ENCODE measurements around the gene SYT9. TPM values are rescaled to one million over a fixed set of nuclear protein-coding genes. Genes with fewer than 3 reads are reported as not detected.

The SYT9 gene, protein sequence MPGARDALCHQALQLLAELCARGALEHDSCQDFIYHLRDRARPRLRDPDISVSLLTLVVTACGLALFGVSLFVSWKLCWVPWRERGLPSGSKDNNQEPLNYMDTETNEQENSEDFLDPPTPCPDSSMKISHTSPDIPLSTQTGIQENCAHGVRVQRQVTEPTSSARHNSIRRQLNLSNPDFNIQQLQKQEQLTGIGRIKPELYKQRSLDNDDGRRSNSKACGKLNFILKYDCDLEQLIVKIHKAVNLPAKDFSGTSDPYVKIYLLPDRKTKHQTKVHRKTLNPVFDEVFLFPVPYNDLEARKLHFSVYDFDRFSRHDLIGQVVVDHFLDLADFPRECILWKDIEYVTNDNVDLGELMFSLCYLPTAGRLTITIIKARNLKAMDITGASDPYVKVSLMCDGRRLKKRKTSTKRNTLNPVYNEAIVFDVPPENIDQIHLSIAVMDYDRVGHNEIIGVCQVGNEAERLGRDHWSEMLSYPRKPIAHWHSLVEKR
- total RNA-seq = not detected in 2 replicates

- intact Hi-C loops (cut with micrococcal nuclease) = no loop called here
Observed at GRCh38 chr11:7251836-7252682, at the start of gene SYT9. Gene SYT9, plus strand, starts transcription at chr11:7251904. Its CDS starts 283 bp downstream, at chr11:7252187.

DNA sequence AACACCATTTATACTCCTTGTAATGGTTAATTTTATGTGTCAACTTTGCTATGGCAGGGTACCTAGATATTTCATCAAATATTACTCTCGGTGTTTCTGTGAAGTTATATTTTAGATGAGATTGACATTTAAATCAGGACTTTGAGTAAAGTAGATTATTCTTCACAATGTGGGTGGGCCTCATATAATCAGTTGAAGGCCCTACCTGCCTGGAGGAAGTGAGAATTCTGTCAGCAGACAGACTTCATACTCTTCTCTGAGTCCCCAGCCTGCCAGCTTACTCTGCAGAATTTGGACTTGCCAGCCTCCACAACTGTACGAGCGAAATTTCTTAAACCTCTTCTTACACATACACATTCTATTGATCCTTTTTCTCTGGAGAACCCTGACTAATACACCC lies 49.3 kb upstream of the SYT9 start:
- intact Hi-C loops (cut with micrococcal nuclease) = no loop called here

GRCh38 chr11:7204778-7205177 lies 46.9 kb upstream of the SYT9 start:
- intact Hi-C loops (cut with micrococcal nuclease) = no loop called here

GRCh38 chr11:7208391-7208790 lies 43.3 kb upstream of the SYT9 start:
- intact Hi-C loops (cut with micrococcal nuclease) = no loop called here

GRCh38 chr11:7219491-7219890 lies 32.2 kb upstream of the SYT9 start:
- intact Hi-C loops (cut with micrococcal nuclease) = no loop called here

DNA sequence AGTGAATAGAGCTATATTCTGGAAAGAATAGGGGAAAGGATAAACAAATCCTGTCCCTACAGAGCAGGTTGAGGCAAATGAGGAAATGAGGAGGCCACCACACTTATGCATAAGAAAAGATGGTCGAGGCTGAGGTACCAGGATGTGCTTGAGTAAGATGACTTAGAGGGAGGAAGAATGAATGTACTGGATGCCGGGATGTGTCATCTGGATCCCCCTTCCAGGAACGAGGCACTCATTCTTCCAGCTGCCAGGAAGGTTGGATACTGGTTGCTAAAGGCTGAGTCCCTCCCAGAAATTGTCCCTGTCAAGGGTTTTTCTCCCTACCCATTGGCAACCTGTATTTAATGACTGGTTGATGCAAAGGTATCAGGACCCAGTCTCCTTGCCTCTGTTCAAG lies 31.1 kb upstream of the SYT9 start:
- intact Hi-C loops (cut with micrococcal nuclease) = no loop called here

DNA sequence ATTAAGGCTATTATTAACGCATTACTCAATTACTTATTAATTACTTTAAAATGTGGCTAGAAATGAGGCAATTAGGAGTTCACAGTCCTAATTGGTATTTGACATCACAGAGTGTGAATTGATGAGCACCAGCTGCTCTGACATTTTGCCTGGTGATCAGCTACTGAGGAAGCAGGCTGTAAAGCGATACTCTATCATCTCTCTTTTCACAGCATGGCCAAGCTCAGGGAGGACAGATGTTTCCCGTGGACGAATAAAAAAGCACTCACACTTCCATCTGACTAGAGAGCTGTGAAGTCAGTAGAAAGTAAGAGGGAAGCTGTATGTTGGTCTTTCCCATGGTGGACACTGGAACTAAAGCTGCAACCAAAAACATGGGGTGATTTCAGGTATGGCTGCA lies 29.1 kb upstream of the SYT9 start:
- intact Hi-C loops (cut with micrococcal nuclease) = no loop called here

GRCh38 chr11:7239877-7240276 lies 11.8 kb upstream of the SYT9 start:
- intact Hi-C loops (cut with micrococcal nuclease) = no loop called here

DNA sequence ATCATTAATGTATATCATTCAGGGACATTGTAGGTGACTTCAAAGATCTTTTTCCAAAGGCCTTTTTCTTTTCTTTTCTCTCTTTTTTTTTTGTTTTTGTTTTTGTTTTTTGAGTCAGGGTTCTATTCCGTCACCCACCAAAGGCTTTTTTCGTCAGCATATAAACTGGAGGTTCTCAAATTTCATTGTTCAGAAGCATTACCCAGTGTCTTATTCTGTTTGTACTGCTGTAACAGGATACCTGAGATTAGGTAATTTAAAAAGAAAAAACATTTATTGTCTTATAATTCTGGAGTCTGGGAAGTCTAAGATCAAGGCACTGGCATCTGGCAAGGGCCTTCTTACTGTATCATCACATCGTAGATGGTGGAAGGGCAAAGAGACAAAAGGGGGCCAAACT lies 6.4 kb upstream of the SYT9 start:
- intact Hi-C loops (cut with micrococcal nuclease) = no loop called here

- intact Hi-C loops (cut with micrococcal nuclease) = no loop called here
Observed at GRCh38 chr11:7246179-7246578, 5.5 kb upstream of the SYT9 start.

GRCh38 chr11:7250166-7250565 lies 1.5 kb upstream of the SYT9 start:
- intact Hi-C loops (cut with micrococcal nuclease) = no loop called here

DNA sequence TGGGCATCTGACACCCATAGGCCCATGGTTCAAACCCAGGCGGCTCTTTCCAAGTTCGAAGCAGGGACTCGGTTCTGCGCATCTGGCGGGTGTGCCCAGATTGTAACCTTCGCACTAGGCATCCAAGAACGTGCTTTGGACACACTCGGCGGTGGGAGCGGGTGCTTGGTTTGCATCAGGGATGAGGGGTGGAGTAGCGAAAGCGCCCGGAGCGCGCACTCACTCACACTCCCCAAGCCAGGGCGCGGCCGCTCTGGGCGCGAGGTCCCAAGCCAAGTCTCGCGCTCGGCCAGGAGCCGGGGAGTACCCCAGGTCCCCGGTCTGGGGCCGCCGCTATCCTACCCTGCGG lies 243 bp upstream of the SYT9 start:
- intact Hi-C loops (cut with micrococcal nuclease) = no loop called here

DNA sequence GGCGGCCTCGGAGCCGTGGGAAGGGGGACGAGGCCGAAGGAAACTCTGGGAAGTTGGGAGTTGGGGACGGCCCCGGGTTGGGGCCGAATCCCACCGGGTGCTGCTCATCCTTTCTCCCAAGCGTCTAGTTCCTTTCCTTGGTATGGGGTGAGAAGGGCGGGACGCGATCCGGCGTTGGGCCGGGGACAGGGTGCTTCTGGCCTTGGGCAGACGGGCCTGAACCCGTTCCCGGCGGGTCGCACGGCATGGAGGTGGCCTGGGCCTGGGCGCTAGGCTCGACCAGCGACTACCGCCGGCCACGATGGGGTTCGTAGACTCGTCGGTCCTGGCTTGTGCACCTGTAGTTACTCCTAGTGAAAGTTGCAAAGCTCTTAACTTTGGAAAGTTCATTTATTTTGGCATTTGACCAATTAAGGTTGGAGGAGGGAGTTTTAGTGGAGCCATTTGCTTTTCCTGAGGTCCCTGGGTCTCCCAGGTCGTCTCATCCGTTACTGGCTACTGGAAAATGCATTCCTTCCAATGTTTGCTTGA lies 1.0 kb downstream of the SYT9 start:
- intact Hi-C loops (cut with micrococcal nuclease) = no loop called here

DNA sequence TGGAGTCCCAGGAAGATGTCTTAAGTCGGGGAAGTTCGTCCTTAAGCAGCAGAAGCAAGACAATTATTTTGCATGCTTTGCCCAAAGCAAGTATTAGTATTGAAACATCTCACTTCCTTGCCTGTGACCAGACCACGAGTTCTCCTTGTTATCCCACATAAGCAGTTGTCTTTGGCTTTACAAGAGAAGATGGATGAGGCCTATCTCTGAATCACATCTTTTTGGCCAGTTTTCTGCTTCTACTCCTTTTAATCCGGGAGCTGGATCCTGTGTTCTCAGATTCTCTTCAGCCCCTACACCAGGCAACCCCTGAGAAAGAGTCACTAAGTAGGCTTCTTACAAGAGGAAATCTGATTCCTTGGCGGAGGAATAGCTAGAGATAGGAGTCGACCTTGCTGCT lies 2.1 kb downstream of the SYT9 start:
- intact Hi-C loops (cut with micrococcal nuclease) = no loop called here

DNA sequence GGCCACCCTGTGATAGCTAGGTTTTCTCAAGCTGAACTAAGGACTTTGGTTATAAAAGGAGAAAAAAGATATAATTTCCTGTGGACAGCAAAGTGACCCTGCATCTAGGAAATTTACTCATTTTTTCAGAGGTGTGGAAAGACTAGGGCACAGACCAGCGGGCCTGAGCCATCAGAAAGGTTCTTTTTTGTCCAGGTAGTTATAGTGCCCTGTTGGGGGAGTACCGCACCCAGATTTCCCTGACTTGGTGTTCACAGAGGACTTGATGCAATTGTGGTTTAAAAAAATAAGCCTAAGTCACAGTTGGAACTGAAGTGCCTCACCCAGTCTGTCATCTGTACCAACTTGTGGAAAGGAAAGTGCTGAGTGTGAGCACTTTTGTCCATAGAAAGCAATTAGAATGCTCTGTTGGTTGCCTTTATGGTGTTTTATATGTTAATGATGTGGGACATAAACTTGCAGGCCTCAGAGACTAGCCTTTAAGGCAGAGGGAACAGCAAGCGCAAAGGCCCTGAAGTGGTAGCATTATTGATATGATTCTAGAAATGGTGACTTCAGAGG lies 3.1 kb downstream of the SYT9 start:
- intact Hi-C loops (cut with micrococcal nuclease) = no loop called here

DNA sequence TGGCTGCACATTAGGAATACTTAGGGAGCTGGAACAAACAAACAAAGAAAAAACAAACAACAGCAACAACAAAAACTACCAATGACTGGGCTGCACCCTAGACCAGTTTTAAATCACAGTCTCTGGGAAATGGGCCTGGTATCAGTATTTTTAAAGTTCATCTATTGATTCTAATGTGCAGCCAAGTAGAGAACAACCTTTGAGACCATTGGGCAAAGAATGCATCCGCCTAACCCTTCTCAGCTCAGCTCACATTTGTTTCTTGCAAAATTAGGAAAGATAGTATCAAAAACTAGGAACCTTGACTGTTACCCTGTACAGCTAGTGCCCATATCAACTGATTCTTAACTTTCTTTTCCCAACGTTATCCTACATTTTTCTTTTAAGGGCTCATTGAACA lies 5.2 kb downstream of the SYT9 start:
- intact Hi-C loops (cut with micrococcal nuclease) = no loop called here

GRCh38 chr11:7257724-7258123 lies 6.0 kb downstream of the SYT9 start:
- intact Hi-C loops (cut with micrococcal nuclease) = no loop called here

- intact Hi-C loops (cut with micrococcal nuclease) = no loop called here
Observed at GRCh38 chr11:7261578-7261977, 9.9 kb downstream of the SYT9 start.

GRCh38 chr11:7262672-7263071 lies 11.0 kb downstream of the SYT9 start:
- intact Hi-C loops (cut with micrococcal nuclease) = no loop called here

GRCh38 chr11:7263842-7264241 lies 12.1 kb downstream of the SYT9 start:
- intact Hi-C loops (cut with micrococcal nuclease) = no loop called here

GRCh38 chr11:7268758-7269157 lies 17.1 kb downstream of the SYT9 start:
- intact Hi-C loops (cut with micrococcal nuclease) = no loop called here
